Renal pelvis (tissue), 12 donors: ENCODE data around the gene EVC. TPM values are rescaled to one million over a fixed set of nuclear protein-coding genes. Genes with fewer than 3 reads are reported as not detected.

ENCODE experiments used
- DNase-seq: peaks from one replicate; pipeline ENCODE4 v3.0.0-alpha.2; 2013
- long read RNA-seq, 16 experiments: transcript quantifications; one replicate each; lab custom pipeline, GENCODE V29; 2026
- polyA plus RNA-seq, 3 donors: library from polyadenylated mRNA; unstranded; fragments of 120-200 nt; gene quantifications; one replicate each; pipeline ENCODE4 v1.2.1, GENCODE V29; 2013; ENCODE audit not compliant: insufficient read length in 3 of 3

EVC gene
- 10 to 100 TPM; 36.2 to 61.0 (median 56.3) TPM for polyA plus RNA-seq
- long read RNA-seq, donor 1, partial matches to known transcripts = 6 of 6 reads
- long read RNA-seq, donor 1, other reads (novel, unspliced or antisense) = 0 of 6 reads
- long read RNA-seq, donor 2, partial matches to known transcripts = 61 of 61 reads
- long read RNA-seq, donor 2, other reads (novel, unspliced or antisense) = 0 of 61 reads
- long read RNA-seq, donor 3, partial matches to known transcripts = 7 of 7 reads
- long read RNA-seq, donor 3, other reads (novel, unspliced or antisense) = 0 of 7 reads
- long read RNA-seq, donor 4, partial matches to known transcripts = 8 of 15 reads
- long read RNA-seq, donor 4, other reads (novel, unspliced or antisense) = 7 of 15 reads
- long read RNA-seq, donor 5 = 0 reads
- long read RNA-seq, donor 6, full-length matches to known transcripts = 1 of 18 reads
- long read RNA-seq, donor 6, partial matches to known transcripts = 17 of 18 reads
- long read RNA-seq, donor 6, other reads (novel, unspliced or antisense) = 0 of 18 reads
- long read RNA-seq, donor 7, full-length matches to known transcripts = 2 of 8 reads
- long read RNA-seq, donor 7, partial matches to known transcripts = 6 of 8 reads
- long read RNA-seq, donor 7, other reads (novel, unspliced or antisense) = 0 of 8 reads
- long read RNA-seq, donor 8, partial matches to known transcripts = 24 of 24 reads
- long read RNA-seq, donor 8, other reads (novel, unspliced or antisense) = 0 of 24 reads
- long read RNA-seq, donor 9, full-length matches to known transcripts = 3 of 8 reads
- long read RNA-seq, donor 9, partial matches to known transcripts = 5 of 8 reads
- long read RNA-seq, donor 9, other reads (novel, unspliced or antisense) = 0 of 8 reads
- long read RNA-seq, donor 10, partial matches to known transcripts = 27 of 27 reads
- long read RNA-seq, donor 10, other reads (novel, unspliced or antisense) = 0 of 27 reads
- long read RNA-seq, donor 11, partial matches to known transcripts = 6 of 6 reads
- long read RNA-seq, donor 11, other reads (novel, unspliced or antisense) = 0 of 6 reads
- long read RNA-seq, donor 12, full-length matches to known transcripts = 1 of 34 reads
- long read RNA-seq, donor 12, partial matches to known transcripts = 26 of 34 reads
- long read RNA-seq, donor 12, other reads (novel, unspliced or antisense) = 7 of 34 reads
- long read RNA-seq, donor 13, full-length matches to known transcripts = 2 of 8 reads
- long read RNA-seq, donor 13, partial matches to known transcripts = 6 of 8 reads
- long read RNA-seq, donor 13, other reads (novel, unspliced or antisense) = 0 of 8 reads
- long read RNA-seq, donor 14 = 0 reads
- long read RNA-seq, donor 15, full-length matches to known transcripts = 2 of 143 reads
- long read RNA-seq, donor 15, partial matches to known transcripts = 128 of 143 reads
- long read RNA-seq, donor 15, other reads (novel, unspliced or antisense) = 13 of 143 reads
- long read RNA-seq, donor 16, partial matches to known transcripts = 11 of 17 reads
- long read RNA-seq, donor 16, other reads (novel, unspliced or antisense) = 6 of 17 reads

GRCh38 chr4:5710961-5711478 lies at the start of gene EVC:
Gene EVC (plus strand): TSS chr4:5711201. CDS start chr4:5711381, 180 bp downstream.
- peak; percentile 82 for DNase-seq

- DNase-seq = no peak
Measured at GRCh38 chr4:5661237-5661636, 49.8 kb upstream of the EVC start.

GRCh38 chr4:5662555-5662954 lies 48.4 kb upstream of the EVC start:
- no peak for DNase-seq

GRCh38 chr4:5664778-5665177 lies 46.2 kb upstream of the EVC start:
- no peak for DNase-seq

- no peak for DNase-seq
Measured at GRCh38 chr4:5666741-5667140, 44.3 kb upstream of the EVC start.

- DNase-seq = no peak
Measured at GRCh38 chr4:5676763-5677162, 34.2 kb upstream of the EVC start.

- no peak for DNase-seq
Measured at GRCh38 chr4:5678977-5679376, 32.0 kb upstream of the EVC start.

GRCh38 chr4:5683566-5683965 lies 27.4 kb upstream of the EVC start:
- no peak for DNase-seq

GRCh38 chr4:5685296-5685695 lies 25.7 kb upstream of the EVC start:
- DNase-seq = no peak

GRCh38 chr4:5686338-5686737 lies 24.7 kb upstream of the EVC start:
- no peak for DNase-seq

- no peak for DNase-seq
Measured at GRCh38 chr4:5689065-5689464, 21.9 kb upstream of the EVC start.

GRCh38 chr4:5691491-5692132 lies 19.4 kb upstream of the EVC start:
- DNase-seq = no peak

- no peak for DNase-seq
Measured at GRCh38 chr4:5693871-5694270, 17.1 kb upstream of the EVC start.

- no peak for DNase-seq
Measured at GRCh38 chr4:5696341-5696740, 14.7 kb upstream of the EVC start.

GRCh38 chr4:5700459-5700858 lies 10.5 kb upstream of the EVC start:
- DNase-seq = no peak

GRCh38 chr4:5701971-5702370 lies 9.0 kb upstream of the EVC start:
- no peak for DNase-seq

GRCh38 chr4:5703831-5704230 lies 7.2 kb upstream of the EVC start:
- DNase-seq = no peak

GRCh38 chr4:5704276-5704675 lies 6.7 kb upstream of the EVC start:
- no peak for DNase-seq

- no peak for DNase-seq
Measured at GRCh38 chr4:5705647-5706320, 5.2 kb upstream of the EVC start.
